ENCODE data around the gene SGTA.

SGTA gene

GRCh38 chr19:2798733-2799132 is 15.7 kb upstream of the SGTA start:
- no peak for DNase-seq (ENCODE audit: low spot score)
- in situ Hi-C loops (cut with MboI; ENCODE audit: low sequenced_read_pairs, unreplicated experiment) = no loop called here
- TF ChIP-seq CTCF (IDR thresholded peaks at IDR 0.05; ENCODE audit: borderline replicate concordance, control extremely low read depth, extremely low read depth, insufficient read depth, missing control alignments) = no peak

GRCh38 chr19:2798158-2798685 is 15.1 kb upstream of the SGTA start:
- in situ Hi-C loops (cut with MboI; ENCODE audit: low sequenced_read_pairs, unreplicated experiment) = no loop called here

GRCh38 chr19:2797280-2797679 is 14.2 kb upstream of the SGTA start:
- no peak for DNase-seq (ENCODE audit: low spot score)
- in situ Hi-C loops (cut with MboI; ENCODE audit: low sequenced_read_pairs, unreplicated experiment) = no loop called here
- no peak for TF ChIP-seq CTCF (IDR thresholded peaks at IDR 0.05; ENCODE audit: borderline replicate concordance, control extremely low read depth, extremely low read depth, insufficient read depth, missing control alignments)

More at GRCh38 chr19:2798158-2798685, 15.1 kb upstream of the SGTA start:
- TF ChIP-seq CTCF (IDR thresholded peaks at IDR 0.05; ENCODE audit: borderline replicate concordance, control extremely low read depth, extremely low read depth, insufficient read depth, missing control alignments) = no peak
- DNase-seq (ENCODE audit: low spot score) = no peak

- no peak for DNase-seq (ENCODE audit: low spot score)
- no peak for TF ChIP-seq CTCF (IDR thresholded peaks at IDR 0.05; ENCODE audit: borderline replicate concordance, control extremely low read depth, extremely low read depth, insufficient read depth, missing control alignments)
- in situ Hi-C loops (cut with MboI; ENCODE audit: low sequenced_read_pairs, unreplicated experiment) = no loop called here
These were observed 13.7 kb upstream of the SGTA start for GRCh38 chr19:2796659-2797266.

GRCh38 chr19:2795827-2796658 is 13.0 kb upstream of the SGTA start:
- no peak for TF ChIP-seq CTCF (IDR thresholded peaks at IDR 0.05; ENCODE audit: borderline replicate concordance, control extremely low read depth, extremely low read depth, insufficient read depth, missing control alignments)
- DNase-seq (ENCODE audit: low spot score) = no peak
- in situ Hi-C loops (cut with MboI; ENCODE audit: low sequenced_read_pairs, unreplicated experiment) = no loop called here

- in situ Hi-C loops (cut with MboI; ENCODE audit: low sequenced_read_pairs, unreplicated experiment) = no loop called here
- DNase-seq (ENCODE audit: low spot score) = no peak
- TF ChIP-seq CTCF (IDR thresholded peaks at IDR 0.05; ENCODE audit: borderline replicate concordance, control extremely low read depth, extremely low read depth, insufficient read depth, missing control alignments) = no peak
These were observed 10.5 kb upstream of the SGTA start for GRCh38 chr19:2793577-2793976.

Measured in GM13976 (cell line).